NCI-H1436 treated with DMSO at 0.1 percent for 48 hours (cell line): ENCODE data around the gene PDE6A.

Source experiments
- DNase-seq: peaks from one replicate; lab custom pipeline; 2025; lab: John Stamatoyannopoulos, UW

PDE6A gene

GRCh38 chr5:149930749-149931574 is 13.6 kb downstream of the PDE6A start:
- DNase-seq: no peak

DNA sequence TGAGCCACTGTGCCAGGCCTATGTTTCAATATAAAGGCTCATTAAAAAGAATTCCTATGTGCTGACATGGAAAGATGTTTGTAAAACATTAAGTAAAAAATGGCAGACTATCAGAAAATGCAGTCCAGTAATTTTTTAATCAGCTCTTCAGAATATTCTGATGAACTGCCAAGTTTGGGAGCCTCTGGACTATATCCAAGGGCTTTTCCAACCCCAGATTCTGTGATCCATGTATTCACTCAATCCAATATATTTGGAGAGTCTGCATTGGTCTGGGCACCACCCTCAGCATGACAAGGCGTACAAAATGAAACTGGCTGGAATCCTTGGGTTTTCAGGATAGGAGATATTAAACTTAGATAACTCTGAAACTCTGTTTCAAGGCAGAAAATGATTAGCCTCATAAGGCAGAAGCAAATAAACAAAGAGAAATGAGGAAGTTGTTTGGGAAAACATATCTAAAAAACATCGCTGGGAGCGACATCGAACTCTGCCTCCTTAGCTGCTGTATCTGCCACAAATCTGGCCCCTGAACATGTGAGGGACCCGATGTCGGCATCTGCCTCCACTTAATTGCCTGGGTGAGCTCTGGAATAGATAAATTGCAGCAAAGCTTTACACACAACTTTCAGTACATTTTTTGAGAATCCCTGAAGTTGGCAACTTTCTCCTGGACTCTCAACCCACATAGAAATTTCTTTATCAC is 14.4 kb downstream of the PDE6A start:
- DNase-seq: no peak

DNA sequence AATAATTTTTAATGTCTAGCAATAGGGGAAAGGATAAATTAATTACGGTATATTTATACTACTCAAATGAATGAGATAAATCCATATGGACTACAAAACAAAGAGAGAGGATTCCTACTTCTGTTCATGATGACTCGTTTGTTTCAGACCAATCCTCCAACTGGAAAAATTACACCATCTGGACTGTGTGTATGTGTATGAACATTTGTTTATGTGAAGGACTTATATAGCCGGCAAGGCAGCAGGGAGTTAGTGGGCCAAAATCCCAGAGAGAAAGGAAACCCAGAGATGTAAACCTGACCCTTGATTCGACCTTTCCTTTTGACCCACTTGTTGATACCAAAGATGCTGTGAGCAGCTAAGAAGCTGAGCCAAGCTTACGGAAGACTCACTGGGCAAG is 20.1 kb downstream of the PDE6A start:
- no peak for DNase-seq

- no peak for DNase-seq
These were observed 21.6 kb downstream of the PDE6A start for GRCh38 chr5:149922950-149923349.

DNA sequence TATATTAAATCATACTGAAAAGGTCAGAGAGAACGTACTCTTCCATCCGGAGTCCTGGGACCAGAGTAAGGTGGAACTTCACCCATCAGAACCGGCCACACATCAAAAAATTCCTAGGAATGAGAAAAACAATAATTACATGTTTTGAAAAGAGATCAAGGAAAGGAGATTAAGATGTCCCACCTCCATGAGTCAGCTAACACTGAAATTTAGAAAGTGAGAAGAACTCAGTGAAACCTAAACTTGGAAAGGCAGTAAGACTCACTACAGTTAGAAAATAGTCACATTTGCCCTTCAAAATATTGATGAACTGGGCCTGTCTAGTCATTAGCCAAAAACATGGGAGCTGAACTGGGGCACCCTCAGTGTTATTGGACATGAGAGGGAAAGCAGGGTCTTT is 23.0 kb downstream of the PDE6A start:
- DNase-seq: no peak

GRCh38 chr5:149917073-149917676 is 27.4 kb downstream of the PDE6A start:
- DNase-seq: no peak

GRCh38 chr5:149916334-149917072 is 28.1 kb downstream of the PDE6A start:
- no peak for DNase-seq

DNA sequence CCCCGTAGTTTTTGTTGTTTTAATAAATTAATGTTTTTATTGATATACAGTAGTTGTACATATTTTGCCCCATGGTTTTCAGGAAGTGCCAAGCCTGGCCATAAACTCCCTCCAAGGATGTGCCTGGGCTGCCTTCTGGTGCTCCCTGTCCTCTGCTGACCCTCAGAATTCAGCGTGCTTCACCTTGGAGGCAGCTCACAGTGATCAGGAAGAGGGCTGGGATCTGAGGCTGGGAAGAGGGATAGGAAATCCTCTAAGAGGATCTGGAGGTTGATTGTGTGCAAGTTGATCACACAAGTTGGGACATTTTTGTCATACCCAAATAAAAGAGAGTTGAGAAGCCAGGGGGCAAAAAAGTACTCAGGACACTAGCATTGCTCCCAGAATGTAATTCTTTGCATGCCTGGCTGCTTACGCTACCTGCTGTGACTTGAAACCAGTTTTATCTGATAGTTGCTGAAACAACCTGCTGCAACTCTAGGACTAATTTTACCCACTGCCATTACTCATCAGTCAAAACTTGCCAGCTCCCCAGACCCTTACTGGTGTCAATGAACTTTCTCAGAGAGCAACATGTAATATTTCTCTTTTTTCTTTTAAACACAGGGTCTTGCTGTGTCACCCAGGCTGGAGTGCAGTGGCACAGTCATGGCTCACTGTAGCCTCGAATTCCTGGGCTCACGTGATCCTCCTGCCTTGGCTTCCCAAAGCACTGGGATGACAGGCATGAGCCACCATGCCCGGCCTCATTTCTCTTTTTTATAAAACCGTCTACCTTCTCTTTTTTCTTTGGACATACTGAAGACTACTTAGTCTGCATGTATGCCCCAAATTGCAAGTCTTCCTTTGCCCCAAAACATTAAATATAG is 29.0 kb downstream of the PDE6A start:
- DNase-seq: no peak

DNA sequence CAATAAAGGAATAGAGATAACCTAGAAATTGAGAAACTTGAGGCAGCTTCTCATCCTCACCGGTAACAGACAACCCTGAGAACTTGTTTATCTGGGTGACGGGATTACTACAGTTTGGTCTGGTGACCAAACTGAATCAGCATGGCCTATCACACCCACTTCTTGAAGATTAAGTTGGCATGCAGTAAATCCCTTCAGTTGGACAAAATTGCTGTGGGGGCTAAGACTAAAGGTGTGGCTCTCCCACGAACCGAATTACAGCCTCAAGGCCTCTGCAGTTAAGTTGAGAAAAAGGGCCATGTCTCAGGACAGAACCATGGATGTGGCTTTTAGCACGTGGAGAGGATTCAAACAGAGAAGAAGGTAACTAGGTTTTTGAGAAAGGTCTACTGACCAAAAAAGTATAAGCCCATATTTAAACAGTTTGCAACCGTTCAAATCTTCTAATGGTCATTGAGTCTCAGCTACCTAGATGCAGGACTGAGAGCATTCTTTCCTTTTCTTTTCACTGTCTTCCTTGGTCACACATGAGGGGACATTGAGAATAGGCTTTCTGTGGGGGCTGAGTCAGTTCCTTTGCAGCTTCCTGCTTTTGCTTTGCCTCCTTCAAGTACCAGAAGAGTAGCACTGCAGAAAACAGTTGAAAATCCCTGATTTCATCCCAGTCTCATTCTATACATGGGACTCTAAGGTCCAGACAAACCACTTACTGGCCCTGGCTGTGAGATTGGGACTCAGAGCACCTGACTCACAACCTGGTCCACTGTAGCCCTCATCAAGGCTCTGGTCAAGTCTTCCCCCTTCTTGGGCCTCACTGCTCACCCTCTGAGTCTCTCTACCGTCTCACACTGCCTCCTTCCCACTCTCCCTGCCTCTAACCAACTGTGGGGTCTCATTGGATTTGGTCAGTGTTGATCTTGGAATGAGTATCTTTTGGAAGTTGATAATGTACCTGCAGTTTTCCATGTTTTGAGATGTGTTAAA is 30.9 kb downstream of the PDE6A start:
- no peak for DNase-seq

DNA sequence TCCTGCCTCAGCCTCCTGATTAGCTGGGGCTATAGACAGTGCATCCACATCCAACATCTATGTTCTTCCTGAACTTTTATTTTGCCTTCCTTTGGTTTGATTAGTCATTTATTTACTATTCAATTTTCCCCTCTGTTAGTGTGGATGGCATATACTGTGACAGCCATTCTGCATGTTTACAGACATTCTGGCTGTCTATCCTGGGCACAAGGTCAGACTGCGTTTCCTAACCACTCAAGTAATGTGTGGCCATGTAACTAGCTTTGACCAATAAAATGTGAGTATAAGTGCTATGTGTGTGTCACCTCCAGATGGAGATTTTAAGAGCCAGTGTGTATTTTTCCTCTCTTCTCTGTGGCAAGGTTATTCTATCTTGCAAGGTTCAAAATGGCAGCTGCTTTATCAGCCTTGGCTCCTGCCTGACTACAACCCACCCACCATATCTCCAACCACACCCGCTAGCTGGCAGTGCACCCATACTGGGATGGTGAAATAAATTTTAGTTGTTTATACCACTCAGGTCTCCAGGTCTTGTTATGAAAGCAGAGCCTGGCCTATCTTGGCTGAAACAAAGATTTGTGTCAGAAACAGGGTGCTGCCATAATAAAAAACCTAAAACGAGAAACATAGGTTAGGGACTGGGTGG is 32.2 kb downstream of the PDE6A start:
- no peak for DNase-seq

GRCh38 chr5:149911031-149911430 is 33.6 kb downstream of the PDE6A start:
- no peak for DNase-seq

- DNase-seq: no peak
These were observed 36.8 kb downstream of the PDE6A start for GRCh38 chr5:149907828-149908227.

DNA sequence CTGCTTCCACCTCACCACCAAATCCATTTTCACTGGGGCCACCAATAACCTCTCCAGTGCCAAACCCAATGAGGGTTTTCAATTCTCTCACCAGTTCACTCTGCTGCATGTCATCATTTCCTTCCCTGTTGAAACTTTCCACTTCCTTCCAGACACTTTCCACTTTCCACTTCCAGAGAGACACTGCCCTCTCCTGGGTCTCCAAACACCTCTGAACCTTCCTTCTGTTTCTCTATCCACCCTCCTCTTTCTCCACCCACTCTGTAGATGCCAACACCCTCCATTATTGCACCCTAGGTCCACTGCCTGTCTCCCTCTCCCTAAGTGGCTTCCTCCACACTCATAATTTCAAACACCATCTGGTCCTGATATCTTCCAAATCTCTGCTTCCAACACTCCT is 39.6 kb downstream of the PDE6A start:
- DNase-seq: no peak

DNA sequence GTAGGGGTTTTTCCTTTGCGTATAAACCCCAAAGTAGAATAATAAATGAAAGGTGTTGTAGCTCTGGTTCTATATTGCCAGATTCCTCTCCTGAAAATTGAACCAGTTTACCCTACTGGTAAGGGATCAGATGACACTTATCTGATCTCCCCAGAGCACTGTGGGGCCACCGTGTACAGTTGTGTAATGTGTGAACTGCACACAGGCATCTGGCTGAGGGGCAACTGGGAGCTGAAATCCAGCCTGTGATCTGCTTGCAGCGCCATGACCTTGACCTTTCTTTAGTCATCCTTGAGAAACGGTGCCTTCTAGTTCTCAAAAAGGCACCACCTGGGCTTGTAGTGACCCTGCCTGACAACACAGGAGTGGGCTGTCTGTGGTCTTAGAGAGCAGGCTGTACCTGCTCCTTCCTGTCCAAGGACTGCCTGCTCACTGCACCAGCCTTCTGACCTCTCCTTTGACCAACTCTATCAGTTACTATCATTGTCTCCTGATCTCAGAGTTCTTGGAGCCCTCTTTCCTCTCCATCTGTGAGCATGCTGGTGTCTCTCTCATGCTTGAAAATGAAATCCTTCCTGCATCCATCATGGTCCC is 40.2 kb downstream of the PDE6A start:
- no peak for DNase-seq

DNA sequence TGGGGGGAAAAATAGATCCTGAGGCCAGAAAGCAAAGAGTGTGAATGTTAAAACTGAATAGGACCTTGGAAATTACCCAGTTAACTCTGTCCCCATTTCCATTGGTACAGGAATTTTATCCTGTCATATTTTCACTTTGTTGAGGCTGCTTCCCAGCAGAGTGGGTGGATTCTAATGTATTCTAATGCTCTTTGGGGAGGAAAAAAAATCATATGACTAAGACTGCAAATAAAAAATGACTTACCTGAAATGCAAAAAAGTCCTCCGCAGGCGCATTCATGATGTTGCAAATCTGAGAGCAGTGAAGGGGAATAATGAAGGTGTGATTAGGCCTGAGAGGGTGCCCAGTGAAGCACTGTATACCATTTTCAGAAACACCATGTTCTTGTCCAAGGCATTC is 41.2 kb downstream of the PDE6A start:
- no peak for DNase-seq

- no peak for DNase-seq
These were observed 42.4 kb downstream of the PDE6A start for GRCh38 chr5:149902177-149902576.

DNA sequence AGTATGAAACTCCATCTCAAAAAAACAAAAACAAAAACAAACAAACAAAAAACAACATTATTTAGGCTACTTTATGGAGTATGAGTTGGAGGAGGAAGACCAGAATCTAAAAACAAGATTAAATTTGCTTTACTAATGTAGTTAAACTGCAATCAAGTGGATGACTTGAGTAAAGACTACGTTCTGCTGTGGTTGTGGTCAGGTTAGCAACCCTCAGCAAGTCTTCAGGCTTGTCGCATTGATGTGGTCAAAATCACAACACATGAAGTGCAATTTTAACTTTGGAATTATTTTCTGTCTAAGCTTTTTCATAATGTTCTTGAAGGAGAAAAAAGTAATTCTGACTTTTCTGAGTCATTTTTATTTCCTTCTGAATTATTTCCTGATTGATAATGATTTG is 43.1 kb downstream of the PDE6A start:
- no peak for DNase-seq

GRCh38 chr5:149900390-149900789 is 44.2 kb downstream of the PDE6A start:
- DNase-seq: no peak

GRCh38 chr5:149898811-149899210 is 45.8 kb downstream of the PDE6A start:
- DNase-seq: no peak
